ENCODE measurements around the gene SEC63. TPM values are rescaled to one million over a fixed set of nuclear protein-coding genes. Genes with fewer than 3 reads are reported as not detected.
A peak's percentile ranks its signal among the peaks of the same experiment; 100 is the strongest.
"Not testable (repeated sequence)": the region's sequence is repeated elsewhere in the genome, so short reads cannot be mapped to it uniquely, and the experiment has no call there.

SEC63 gene
- total RNA-seq: 40.7 TPM

GRCh38 chr6:107957909-107958688, at the start of gene SEC63:
SEC63 (minus strand) TSS chr6:107958208; CDS start chr6:107958009, 199 bp downstream.
- peak within 1 kb of the TSS; percentile 88 for H3K27ac ChIP-seq (ENCODE audit: low read depth, low read length)
- H3K9ac ChIP-seq (ENCODE audit: low read depth in 1 of 3, low read length in 3 of 3): peak within 1 kb of the TSS; percentile 90 to 95 (median 92)
- no peaks in the 10 kb centered on the region for H3K27me3 ChIP-seq (ENCODE audit: control insufficient read depth in 3 of 3, insufficient read depth in 3 of 3, low read length in 3 of 3)
- H3K4me3 ChIP-seq (ENCODE audit: low read length in 3 of 3): peak within 1 kb of the TSS; percentile 94 to 97 (median 97)
- no peaks in the 10 kb centered on the region for H3K9me3 ChIP-seq (ENCODE audit: control insufficient read depth in 3 of 3, low read length in 3 of 3)
- peaks cover 7 to 16% (median 11%) of the 10 kb centered on the region in 3 donors for H3K4me1 ChIP-seq (ENCODE audit: control insufficient read depth in 3 of 3, insufficient read depth in 3 of 3, low read length in 3 of 3)
- no peaks in the 10 kb centered on the region for H3K36me3 ChIP-seq (ENCODE audit: control insufficient read depth in 3 of 3, insufficient read depth in 3 of 3, low read length in 3 of 3)

GRCh38 chr6:108005961-108006360, 48.0 kb upstream of the SEC63 start:
- Histone ChIP-seq H3K27ac (ENCODE audit: low read depth, low read length) (no peak overlapping the region), H3K4me1 (ENCODE audit: control insufficient read depth in 3 of 3, insufficient read depth in 3 of 3, low read length in 3 of 3) (peaks cover 0 to 3% (median 0%) of the 10 kb centered on the region in 3 donors), H3K9ac (ENCODE audit: low read depth in 1 of 3, low read length in 3 of 3) (no peak overlapping the region), H3K36me3 (ENCODE audit: control insufficient read depth in 3 of 3, insufficient read depth in 3 of 3, low read length in 3 of 3) (no peaks in the 10 kb centered on the region), H3K27me3 (ENCODE audit: control insufficient read depth in 3 of 3, insufficient read depth in 3 of 3, low read length in 3 of 3) (no peaks in the 10 kb centered on the region), H3K9me3 (ENCODE audit: control insufficient read depth in 3 of 3, low read length in 3 of 3) (peaks cover 0 to 3% (median 0%) of the 10 kb centered on the region in 3 donors), H3K4me3 (ENCODE audit: low read length in 3 of 3) (no peak overlapping the region)

GRCh38 chr6:108004861-108005260, 46.9 kb upstream of the SEC63 start:
- no peaks in the 10 kb centered on the region for H3K27me3 ChIP-seq (ENCODE audit: control insufficient read depth in 3 of 3, insufficient read depth in 3 of 3, low read length in 3 of 3)
- no peak overlapping the region for H3K9ac ChIP-seq (ENCODE audit: low read depth in 1 of 3, low read length in 3 of 3)
- H3K4me1 ChIP-seq (ENCODE audit: control insufficient read depth in 3 of 3, insufficient read depth in 3 of 3, low read length in 3 of 3): peaks cover 0 to 3% (median 0%) of the 10 kb centered on the region in 3 donors
- no peaks in the 10 kb centered on the region for H3K36me3 ChIP-seq (ENCODE audit: control insufficient read depth in 3 of 3, insufficient read depth in 3 of 3, low read length in 3 of 3)
- no peak overlapping the region for H3K4me3 ChIP-seq (ENCODE audit: low read length in 3 of 3)
- peaks cover 0 to 3% (median 0%) of the 10 kb centered on the region in 3 donors for H3K9me3 ChIP-seq (ENCODE audit: control insufficient read depth in 3 of 3, low read length in 3 of 3)
- H3K27ac ChIP-seq (ENCODE audit: low read depth, low read length): no peak overlapping the region

- Histone ChIP-seq H3K4me1 (ENCODE audit: control insufficient read depth in 3 of 3, insufficient read depth in 3 of 3, low read length in 3 of 3) (peaks cover 0 to 3% (median 0%) of the 10 kb centered on the region in 3 donors), H3K27me3 (ENCODE audit: control insufficient read depth in 3 of 3, insufficient read depth in 3 of 3, low read length in 3 of 3) (no peaks in the 10 kb centered on the region), H3K36me3 (ENCODE audit: control insufficient read depth in 3 of 3, insufficient read depth in 3 of 3, low read length in 3 of 3) (no peaks in the 10 kb centered on the region), H3K9ac (ENCODE audit: low read depth in 1 of 3, low read length in 3 of 3) (no peak overlapping the region), H3K4me3 (ENCODE audit: low read length in 3 of 3) (no peak overlapping the region), H3K27ac (ENCODE audit: low read depth, low read length) (no peak overlapping the region), H3K9me3 (ENCODE audit: control insufficient read depth in 3 of 3, low read length in 3 of 3) (no peaks in the 10 kb centered on the region)
These were observed 44.6 kb upstream of the SEC63 start for GRCh38 chr6:108002365-108003221.

- H3K27ac ChIP-seq (ENCODE audit: low read depth, low read length): no peak overlapping the region
- peaks cover 0 to 3% (median 0%) of the 10 kb centered on the region in 3 donors for H3K4me1 ChIP-seq (ENCODE audit: control insufficient read depth in 3 of 3, insufficient read depth in 3 of 3, low read length in 3 of 3)
- H3K4me3 ChIP-seq (ENCODE audit: low read length in 3 of 3): no peak overlapping the region
- H3K9me3 ChIP-seq (ENCODE audit: control insufficient read depth in 3 of 3, low read length in 3 of 3): no peaks in the 10 kb centered on the region
- no peaks in the 10 kb centered on the region for H3K27me3 ChIP-seq (ENCODE audit: control insufficient read depth in 3 of 3, insufficient read depth in 3 of 3, low read length in 3 of 3)
- no peak overlapping the region for H3K9ac ChIP-seq (ENCODE audit: low read depth in 1 of 3, low read length in 3 of 3)
- H3K36me3 ChIP-seq (ENCODE audit: control insufficient read depth in 3 of 3, insufficient read depth in 3 of 3, low read length in 3 of 3): no peaks in the 10 kb centered on the region
These were observed 43.8 kb upstream of the SEC63 start for GRCh38 chr6:108001696-108002231.

GRCh38 chr6:108000259-108000658, 42.3 kb upstream of the SEC63 start:
- not testable (repeated sequence) for H3K4me3 ChIP-seq (ENCODE audit: low read length in 3 of 3); H3K4me1 ChIP-seq (ENCODE audit: control insufficient read depth in 3 of 3, insufficient read depth in 3 of 3, low read length in 3 of 3); H3K27me3 ChIP-seq (ENCODE audit: control insufficient read depth in 3 of 3, insufficient read depth in 3 of 3, low read length in 3 of 3); H3K27ac ChIP-seq (ENCODE audit: low read depth, low read length); H3K36me3 ChIP-seq (ENCODE audit: control insufficient read depth in 3 of 3, insufficient read depth in 3 of 3, low read length in 3 of 3); H3K9me3 ChIP-seq (ENCODE audit: control insufficient read depth in 3 of 3, low read length in 3 of 3); H3K9ac ChIP-seq (ENCODE audit: low read depth in 1 of 3, low read length in 3 of 3)

- Histone ChIP-seq H3K4me3 (ENCODE audit: low read length in 3 of 3) (no peak overlapping the region), H3K27me3 (ENCODE audit: control insufficient read depth in 3 of 3, insufficient read depth in 3 of 3, low read length in 3 of 3) (no peaks in the 10 kb centered on the region), H3K4me1 (ENCODE audit: control insufficient read depth in 3 of 3, insufficient read depth in 3 of 3, low read length in 3 of 3) (peaks cover 0 to 3% (median 0%) of the 10 kb centered on the region in 3 donors), H3K36me3 (ENCODE audit: control insufficient read depth in 3 of 3, insufficient read depth in 3 of 3, low read length in 3 of 3) (no peaks in the 10 kb centered on the region), H3K9me3 (ENCODE audit: control insufficient read depth in 3 of 3, low read length in 3 of 3) (no peaks in the 10 kb centered on the region), H3K27ac (ENCODE audit: low read depth, low read length) (no peak overlapping the region), H3K9ac (ENCODE audit: low read depth in 1 of 3, low read length in 3 of 3) (no peak overlapping the region)
These were observed 41.3 kb upstream of the SEC63 start for GRCh38 chr6:107999341-107999740.

- Histone ChIP-seq H3K9ac (ENCODE audit: low read depth in 1 of 3, low read length in 3 of 3) (no peak overlapping the region), H3K36me3 (ENCODE audit: control insufficient read depth in 3 of 3, insufficient read depth in 3 of 3, low read length in 3 of 3) (no peaks in the 10 kb centered on the region), H3K27me3 (ENCODE audit: control insufficient read depth in 3 of 3, insufficient read depth in 3 of 3, low read length in 3 of 3) (no peaks in the 10 kb centered on the region), H3K4me1 (ENCODE audit: control insufficient read depth in 3 of 3, insufficient read depth in 3 of 3, low read length in 3 of 3) (no peaks in the 10 kb centered on the region), H3K4me3 (ENCODE audit: low read length in 3 of 3) (no peak overlapping the region), H3K9me3 (ENCODE audit: control insufficient read depth in 3 of 3, low read length in 3 of 3) (no peaks in the 10 kb centered on the region), H3K27ac (ENCODE audit: low read depth, low read length) (no peak overlapping the region)
These were observed 34.0 kb upstream of the SEC63 start for GRCh38 chr6:107991772-107992550.

GRCh38 chr6:107991061-107991460, 33.1 kb upstream of the SEC63 start:
- Histone ChIP-seq H3K9me3 (ENCODE audit: control insufficient read depth in 3 of 3, low read length in 3 of 3) (no peaks in the 10 kb centered on the region), H3K36me3 (ENCODE audit: control insufficient read depth in 3 of 3, insufficient read depth in 3 of 3, low read length in 3 of 3) (no peaks in the 10 kb centered on the region), H3K4me3 (ENCODE audit: low read length in 3 of 3) (no peak overlapping the region), H3K9ac (ENCODE audit: low read depth in 1 of 3, low read length in 3 of 3) (no peak overlapping the region), H3K27ac (ENCODE audit: low read depth, low read length) (no peak overlapping the region), H3K27me3 (ENCODE audit: control insufficient read depth in 3 of 3, insufficient read depth in 3 of 3, low read length in 3 of 3) (no peaks in the 10 kb centered on the region), H3K4me1 (ENCODE audit: control insufficient read depth in 3 of 3, insufficient read depth in 3 of 3, low read length in 3 of 3) (no peaks in the 10 kb centered on the region)
